ENCODE data around the gene TSPAN12. TPM values are rescaled to one million over a fixed set of nuclear protein-coding genes. Genes with fewer than 3 reads are reported as not detected.

The TSPAN12 gene
- polyA plus RNA-seq, 1 donor: 99.6 TPM

GRCh38 chr7:120852700-120853099, 5.2 kb downstream of the TSPAN12 start:
- Histone ChIP-seq H3K27me3 (ENCODE audit: control insufficient read depth, insufficient read depth, low read length) (no peaks in the 10 kb centered on the region), H3K4me1 (ENCODE audit: control insufficient read depth, insufficient read depth, low read length) (no peaks in the 10 kb centered on the region), H3K4me3 (ENCODE audit: low read length) (no peak overlapping the region), H3K36me3 (ENCODE audit: control insufficient read depth, insufficient read depth, low read length) (no peaks in the 10 kb centered on the region), H3K27ac (ENCODE audit: low read length) (no peak overlapping the region), H3K9me3 (ENCODE audit: control insufficient read depth, low read depth, low read length) (no peaks in the 10 kb centered on the region)
- DNase-seq: no peak

DNA sequence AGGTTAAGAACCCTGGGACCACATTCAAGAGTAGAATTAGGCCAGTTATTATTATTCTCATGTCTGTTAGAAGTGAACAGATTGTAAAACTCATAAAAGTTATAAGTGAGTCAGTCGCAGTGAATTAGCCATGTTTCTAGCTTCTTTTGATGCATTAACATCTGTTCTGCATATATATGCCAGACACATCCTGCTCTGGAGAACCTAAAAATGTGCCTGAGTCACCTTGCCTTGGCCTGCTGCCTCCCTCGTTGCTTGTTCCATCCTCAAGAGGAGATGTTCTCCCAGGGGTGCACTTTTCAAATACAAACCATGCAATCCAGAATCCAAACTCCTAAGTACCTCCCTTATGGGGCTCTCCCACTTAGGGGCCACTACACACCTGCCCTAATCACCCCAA, 14.8 kb downstream of the TSPAN12 start:
- Histone ChIP-seq H3K4me1 (ENCODE audit: control insufficient read depth, insufficient read depth, low read length) (peaks cover 18% of the 10 kb centered on the region), H3K36me3 (ENCODE audit: control insufficient read depth, insufficient read depth, low read length) (peaks cover 26% of the 10 kb centered on the region), H3K27me3 (ENCODE audit: control insufficient read depth, insufficient read depth, low read length) (no peaks in the 10 kb centered on the region), H3K4me3 (ENCODE audit: low read length) (no peak overlapping the region), H3K27ac (ENCODE audit: low read length) (no peak overlapping the region), H3K9me3 (ENCODE audit: control insufficient read depth, low read depth, low read length) (peaks cover 2% of the 10 kb centered on the region)
- DNase-seq: no peak
- WGBS (ENCODE audit: insufficient coverage, low lambda C conversion rate): no CpG with 5 or more reads among the region's 2 CpGs

- Histone ChIP-seq H3K27ac (ENCODE audit: low read length) (no peak overlapping the region), H3K9me3 (ENCODE audit: control insufficient read depth, low read depth, low read length) (peaks cover 2% of the 10 kb centered on the region), H3K27me3 (ENCODE audit: control insufficient read depth, insufficient read depth, low read length) (no peaks in the 10 kb centered on the region), H3K4me1 (ENCODE audit: control insufficient read depth, insufficient read depth, low read length) (peaks cover 18% of the 10 kb centered on the region), H3K36me3 (ENCODE audit: control insufficient read depth, insufficient read depth, low read length) (peaks cover 32% of the 10 kb centered on the region), H3K4me3 (ENCODE audit: low read length) (no peak overlapping the region)
- DNase-seq: peak in 1 of 2 donors; percentile 20
- WGBS (ENCODE audit: insufficient coverage, low lambda C conversion rate): no CpG with 5 or more reads among the region's 4 CpGs
Observed at GRCh38 chr7:120842121-120842621, 15.8 kb downstream of the TSPAN12 start.

DNA sequence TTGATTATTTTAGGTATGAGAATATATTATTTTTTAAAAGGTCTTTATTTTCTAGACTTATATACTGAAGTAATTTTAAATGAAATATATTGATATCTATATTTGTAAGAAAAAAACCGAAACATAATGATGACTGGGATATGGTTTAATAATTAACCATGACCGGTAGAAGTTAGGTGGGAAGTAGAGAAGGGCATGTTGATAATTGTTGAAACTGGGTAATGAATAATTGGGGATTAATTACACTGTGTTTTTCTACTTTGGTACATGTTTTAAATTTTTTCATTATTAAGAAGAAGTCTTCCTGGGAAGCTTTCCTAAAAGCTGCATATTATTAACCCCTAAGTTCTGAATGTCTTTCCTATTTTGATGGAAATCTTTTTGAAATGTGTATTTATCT, 16.3 kb downstream of the TSPAN12 start:
- H3K27ac ChIP-seq (ENCODE audit: low read length): no peak overlapping the region
- 16% methylated on average over 2 of the region's 2 CpGs for WGBS (ENCODE audit: insufficient coverage, low lambda C conversion rate)

GRCh38 chr7:120838281-120838682, 19.7 kb downstream of the TSPAN12 start:
- DNase-seq: no peak
- WGBS (ENCODE audit: insufficient coverage, low lambda C conversion rate): 94% methylated on average over 3 of the region's 6 CpGs
- Histone ChIP-seq H3K27ac (ENCODE audit: low read length) (no peak overlapping the region), H3K9me3 (ENCODE audit: control insufficient read depth, low read depth, low read length) (no peaks in the 10 kb centered on the region), H3K27me3 (ENCODE audit: control insufficient read depth, insufficient read depth, low read length) (no peaks in the 10 kb centered on the region), H3K4me3 (ENCODE audit: low read length) (no peak overlapping the region), H3K4me1 (ENCODE audit: control insufficient read depth, insufficient read depth, low read length) (no peaks in the 10 kb centered on the region), H3K36me3 (ENCODE audit: control insufficient read depth, insufficient read depth, low read length) (peaks cover 40% of the 10 kb centered on the region)

More for the DNA sequence above, 16.3 kb downstream of the TSPAN12 start:
- Histone ChIP-seq H3K9me3 (ENCODE audit: control insufficient read depth, low read depth, low read length) (peaks cover 2% of the 10 kb centered on the region), H3K27me3 (ENCODE audit: control insufficient read depth, insufficient read depth, low read length) (no peaks in the 10 kb centered on the region), H3K4me3 (ENCODE audit: low read length) (no peak overlapping the region), H3K4me1 (ENCODE audit: control insufficient read depth, insufficient read depth, low read length) (peaks cover 14% of the 10 kb centered on the region), H3K36me3 (ENCODE audit: control insufficient read depth, insufficient read depth, low read length) (peaks cover 35% of the 10 kb centered on the region)
- no peak for DNase-seq

DNA sequence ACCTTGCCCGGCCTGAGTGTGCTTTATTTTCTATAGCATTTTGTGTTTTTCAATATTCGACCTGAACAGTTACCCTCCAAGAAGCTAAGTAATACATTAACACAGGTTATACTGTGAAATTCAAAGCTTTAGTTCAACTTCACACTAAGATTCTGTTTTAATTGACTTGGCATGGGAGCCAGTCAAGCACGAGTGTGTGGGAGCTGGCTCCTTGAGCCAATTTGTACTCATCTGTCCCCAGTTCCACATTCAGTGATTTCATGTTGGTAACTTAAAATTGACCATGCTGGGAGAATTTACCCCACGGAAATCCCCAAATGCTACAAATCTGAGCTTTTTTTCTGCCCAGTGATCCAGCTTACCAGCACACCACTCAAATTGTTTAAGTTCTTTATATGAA, 20.3 kb downstream of the TSPAN12 start:
- WGBS (ENCODE audit: insufficient coverage, low lambda C conversion rate): no CpG with 5 or more reads among the region's 4 CpGs
- Histone ChIP-seq H3K27me3 (ENCODE audit: control insufficient read depth, insufficient read depth, low read length) (no peaks in the 10 kb centered on the region), H3K27ac (ENCODE audit: low read length) (no peak overlapping the region), H3K4me3 (ENCODE audit: low read length) (no peak overlapping the region), H3K9me3 (ENCODE audit: control insufficient read depth, low read depth, low read length) (no peaks in the 10 kb centered on the region), H3K36me3 (ENCODE audit: control insufficient read depth, insufficient read depth, low read length) (peaks cover 37% of the 10 kb centered on the region), H3K4me1 (ENCODE audit: control insufficient read depth, insufficient read depth, low read length) (no peaks in the 10 kb centered on the region)
- DNase-seq: no peak

DNA sequence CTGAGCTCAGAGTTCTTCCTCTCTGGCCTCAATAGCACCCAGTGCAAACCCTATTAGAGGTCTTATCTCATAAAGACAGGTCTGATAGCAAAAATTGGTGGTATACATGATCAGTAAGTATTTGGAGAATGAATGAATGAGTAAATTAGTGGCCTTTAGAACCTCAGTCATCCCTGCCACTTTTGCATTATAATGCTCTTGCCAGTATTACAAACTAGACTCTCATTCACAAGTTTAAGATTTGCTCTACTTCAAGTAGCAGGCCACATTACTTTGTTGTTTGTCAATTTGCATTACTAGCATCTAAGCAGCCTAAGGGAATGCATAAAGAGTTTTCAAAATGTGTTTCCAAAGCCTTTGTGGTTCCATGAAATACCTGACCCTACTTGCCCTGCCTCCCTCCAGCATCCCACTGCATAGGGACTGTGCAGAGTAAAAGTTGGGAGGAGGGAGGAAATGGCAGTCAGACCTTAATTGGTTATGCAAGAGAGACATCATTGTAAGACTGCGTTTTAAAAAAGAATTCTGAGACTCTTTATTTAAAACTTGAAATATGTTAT, 21.3 kb downstream of the TSPAN12 start:
- 100% methylated on average over 1 of the region's 1 CpG for WGBS (ENCODE audit: insufficient coverage, low lambda C conversion rate)
- H3K27me3 ChIP-seq (ENCODE audit: control insufficient read depth, insufficient read depth, low read length): no peaks in the 10 kb centered on the region
- no peak overlapping the region for H3K4me3 ChIP-seq (ENCODE audit: low read length)
- H3K4me1 ChIP-seq (ENCODE audit: control insufficient read depth, insufficient read depth, low read length): no peaks in the 10 kb centered on the region
- H3K9me3 ChIP-seq (ENCODE audit: control insufficient read depth, low read depth, low read length): no peaks in the 10 kb centered on the region
- DNase-seq: no peak
- H3K36me3 ChIP-seq (ENCODE audit: control insufficient read depth, insufficient read depth, low read length): peaks cover 34% of the 10 kb centered on the region
- no peak overlapping the region for H3K27ac ChIP-seq (ENCODE audit: low read length)

DNA sequence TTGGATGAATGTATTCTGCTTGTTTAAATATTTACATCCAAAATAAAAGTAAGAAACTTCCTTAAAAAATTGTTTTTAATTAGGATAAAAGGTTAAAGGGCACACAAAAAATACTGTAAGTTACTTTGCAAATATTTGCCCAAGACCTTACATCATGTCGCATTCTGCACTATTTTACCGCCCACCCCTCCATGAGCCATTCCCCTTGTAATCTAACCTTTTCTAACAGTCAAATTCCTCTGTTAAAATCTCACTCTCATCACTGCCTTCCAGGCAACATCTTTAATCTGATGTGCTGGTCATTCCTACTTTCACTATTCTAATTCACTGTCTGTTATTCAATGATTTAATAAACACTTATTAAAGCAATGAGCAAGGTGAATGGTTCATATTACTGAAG, 23.2 kb downstream of the TSPAN12 start:
- Histone ChIP-seq H3K4me1 (ENCODE audit: control insufficient read depth, insufficient read depth, low read length) (no peaks in the 10 kb centered on the region), H3K36me3 (ENCODE audit: control insufficient read depth, insufficient read depth, low read length) (peaks cover 33% of the 10 kb centered on the region), H3K27me3 (ENCODE audit: control insufficient read depth, insufficient read depth, low read length) (no peaks in the 10 kb centered on the region), H3K27ac (ENCODE audit: low read length) (no peak overlapping the region), H3K4me3 (ENCODE audit: low read length) (no peak overlapping the region), H3K9me3 (ENCODE audit: control insufficient read depth, low read depth, low read length) (no peaks in the 10 kb centered on the region)
- DNase-seq: no peak
- no CpG with 5 or more reads among the region's 2 CpGs for WGBS (ENCODE audit: insufficient coverage, low lambda C conversion rate)

GRCh38 chr7:120833546-120833945, 24.4 kb downstream of the TSPAN12 start:
- Histone ChIP-seq H3K36me3 (ENCODE audit: control insufficient read depth, insufficient read depth, low read length) (peaks cover 24% of the 10 kb centered on the region), H3K4me3 (ENCODE audit: low read length) (no peak overlapping the region), H3K4me1 (ENCODE audit: control insufficient read depth, insufficient read depth, low read length) (no peaks in the 10 kb centered on the region), H3K27me3 (ENCODE audit: control insufficient read depth, insufficient read depth, low read length) (no peaks in the 10 kb centered on the region), H3K27ac (ENCODE audit: low read length) (no peak overlapping the region), H3K9me3 (ENCODE audit: control insufficient read depth, low read depth, low read length) (no peaks in the 10 kb centered on the region)
- no peak for DNase-seq
- WGBS (ENCODE audit: insufficient coverage, low lambda C conversion rate): no CpG with 5 or more reads among the region's 2 CpGs

GRCh38 chr7:120832803-120833202, 25.1 kb downstream of the TSPAN12 start:
- DNase-seq: no peak
- 100% methylated on average over 1 of the region's 2 CpGs for WGBS (ENCODE audit: insufficient coverage, low lambda C conversion rate)
- H3K36me3 ChIP-seq (ENCODE audit: control insufficient read depth, insufficient read depth, low read length): peaks cover 25% of the 10 kb centered on the region
- no peaks in the 10 kb centered on the region for H3K9me3 ChIP-seq (ENCODE audit: control insufficient read depth, low read depth, low read length)
- no peaks in the 10 kb centered on the region for H3K27me3 ChIP-seq (ENCODE audit: control insufficient read depth, insufficient read depth, low read length)
- no peak overlapping the region for H3K27ac ChIP-seq (ENCODE audit: low read length)
- H3K4me1 ChIP-seq (ENCODE audit: control insufficient read depth, insufficient read depth, low read length): no peaks in the 10 kb centered on the region
- no peak overlapping the region for H3K4me3 ChIP-seq (ENCODE audit: low read length)

DNA sequence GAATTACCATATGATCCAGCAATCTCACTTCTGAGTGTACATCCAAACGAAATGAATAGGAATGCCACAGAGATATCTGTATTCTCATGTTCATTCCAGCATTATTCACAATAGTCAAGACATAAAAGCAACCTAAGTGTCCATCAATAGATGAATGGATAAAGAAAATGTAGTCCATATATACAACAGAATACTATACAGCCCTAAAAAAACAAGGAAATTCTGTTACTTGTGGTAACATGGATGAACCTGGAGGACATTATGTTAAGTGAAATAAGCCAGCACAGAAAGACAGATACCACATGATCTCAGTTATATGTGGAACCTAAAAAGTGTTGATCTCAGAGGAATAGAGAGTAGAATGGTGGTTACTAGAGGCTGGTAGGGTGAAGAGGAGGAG, 26.7 kb downstream of the TSPAN12 start:
- no peak for DNase-seq
- no peaks in the 10 kb centered on the region for H3K9me3 ChIP-seq (ENCODE audit: control insufficient read depth, low read depth, low read length)
- no peaks in the 10 kb centered on the region for H3K27me3 ChIP-seq (ENCODE audit: control insufficient read depth, insufficient read depth, low read length)
- H3K4me1 ChIP-seq (ENCODE audit: control insufficient read depth, insufficient read depth, low read length): no peaks in the 10 kb centered on the region
- no peak overlapping the region for H3K27ac ChIP-seq (ENCODE audit: low read length)
- WGBS (ENCODE audit: insufficient coverage, low lambda C conversion rate): no CpG with 5 or more reads among the region's 1 CpG
- H3K36me3 ChIP-seq (ENCODE audit: control insufficient read depth, insufficient read depth, low read length): peaks cover 17% of the 10 kb centered on the region
- H3K4me3 ChIP-seq (ENCODE audit: low read length): no peak overlapping the region

Measured in large intestine (tissue), 3 donors.